Kidney (tissue), 14 donors: Measurements from ENCODE around the gene EEIG1. TPM values are rescaled to one million over a fixed set of nuclear protein-coding genes. Genes with fewer than 3 reads are reported as not detected.

Experiments
- DNase-seq, 5 donors: peaks; one replicate each; pipeline ENCODE4 v3.0.0-alpha.2; 2013 to 2020
- FAIRE-seq: peaks from 2 replicates; lab custom pipeline; 2012; peaks lifted over from hg19 to GRCh38; lab: Jason Lieb, UNC
- H3K27ac ChIP-seq, 2 donors: one replicate each; pipeline ENCODE4 v1.7.0; 2013; ENCODE audit warnings: low read depth in 2 of 2, low read length in 2 of 2, inconsistent platforms in 1 of 2
- H3K27me3 ChIP-seq: one replicate; pipeline ENCODE4 v1.7.1; 2013; ENCODE audit warnings: low read length, inconsistent platforms; ENCODE audit not compliant: control insufficient read depth, insufficient read depth
- H3K36me3 ChIP-seq, 3 donors: one replicate each; pipeline versions ENCODE4 v1.7.0 to v1.7.1; 2013; ENCODE audit warnings: low read length in 3 of 3, control low read depth in 1 of 3, inconsistent platforms in 1 of 3; ENCODE audit not compliant: insufficient read depth in 3 of 3, control insufficient read depth in 2 of 3
- H3K4me1 ChIP-seq, 3 donors: one replicate each; pipeline versions ENCODE4 v1.7.0 to v1.7.1; 2013; ENCODE audit warnings: low read length in 3 of 3, inconsistent platforms in 1 of 3, low read depth in 1 of 3; ENCODE audit not compliant: control insufficient read depth in 2 of 3, insufficient read depth in 2 of 3
- H3K4me3 ChIP-seq, 3 donors: one replicate each; pipeline versions ENCODE4 v1.7.0 to v1.8.1; 2013; ENCODE audit warnings: low read length in 3 of 3, control low read depth in 1 of 3, inconsistent platforms in 1 of 3
- H3K9ac ChIP-seq, 3 donors: one replicate each; pipeline versions ENCODE4 v1.7.0 to v1.7.1; 2013; ENCODE audit warnings: low read length in 3 of 3, control low read depth in 1 of 3, inconsistent platforms in 1 of 3
- H3K9me3 ChIP-seq, 3 donors: one replicate each; pipeline versions ENCODE4 v1.7.0 to v1.7.1; 2013; ENCODE audit warnings: low read length in 3 of 3, control low read depth in 1 of 3, inconsistent platforms in 1 of 3; ENCODE audit not compliant: control insufficient read depth in 2 of 3, insufficient read depth in 1 of 3
- CTCF ChIP-seq: IDR thresholded peaks from 3 replicates; pipeline ENCODE4 v1.5.1; 2012; ENCODE audit warnings: mild to moderate bottlenecking, moderate library complexity, borderline replicate concordance; ENCODE audit not compliant: insufficient read depth; ENCODE audit errors: extremely low read depth
- intact Hi-C: fragments of 100-400 bp; cut with DNase I; formaldehyde crosslinking; loops from one replicate; pipeline ENCODE4 v1.11.1; 2022
- polyA plus RNA-seq: library from polyadenylated mRNA; stranded (reverse); fragments of 350-450 nt; fragmentation: Illumina TruSeq; extraction: RNeasy Lipid Tissue Mini Kit (QIAGEN cat#74804); gene quantifications from one replicate; pipeline ENCODE4 v1.2.3, GENCODE V29; 2014; ENCODE audit warnings: low read depth, low replicate concordance; ENCODE audit not compliant: insufficient read depth
- total RNA-seq: library from RNA; stranded (reverse); fragmentation: NEBNext Ultra II Directional; extraction: Animal tissue kit (Norgen Biotek cat#: 25700); gene quantifications from one replicate; pipeline ENCODE4 v1.2.1, GENCODE V29; 2021
- donor health status: control.
- donor health status: control.
- donor health status: control.
- donor health status: control.
- donor health status: control.
- donor health status: DM: yes; HTN: yes; CAD: no.
- donor health status: Normal renal cell carcinoma (clear cell type).

The EEIG1 gene
- total and polyA plus RNA-seq, 2 donors from 2014 or later: 34.3 to 75.9 TPM

DNA sequence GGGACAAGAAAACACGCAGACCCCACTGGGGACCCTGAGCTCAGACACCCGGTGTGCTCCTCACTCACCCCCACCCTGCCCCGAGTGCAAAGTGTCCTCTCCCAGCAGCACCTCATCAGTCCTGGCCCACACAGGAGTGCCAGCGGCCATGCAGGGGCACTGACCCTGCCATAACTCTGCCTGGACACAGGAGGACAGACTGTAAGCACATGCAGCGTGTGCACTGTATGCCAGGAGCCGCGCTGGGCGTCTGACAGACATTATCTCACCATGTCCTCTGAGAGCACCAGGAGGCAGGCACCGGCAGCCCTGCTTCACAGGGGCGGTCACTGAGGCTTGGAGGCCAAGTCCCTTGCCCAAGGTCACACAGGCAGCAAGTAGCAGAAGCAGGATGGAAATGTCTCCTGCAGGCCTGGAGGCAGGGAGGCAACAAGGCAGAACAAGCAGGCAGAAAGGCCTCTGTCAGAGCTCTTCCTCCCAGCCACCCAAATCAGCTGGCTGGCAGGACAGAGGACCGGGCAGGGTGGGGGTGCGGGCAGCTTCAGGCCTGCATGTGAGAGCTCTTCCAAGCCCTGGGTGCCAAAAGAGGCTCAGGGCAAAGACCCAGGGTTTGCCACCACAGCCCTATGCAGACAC lies 8.4 kb downstream of the EEIG1 start:
- Histone ChIP-seq H3K9me3 (no peaks in the 10 kb centered on the region), H3K4me1 (peaks cover 0 to 87% (median 84%) of the 10 kb centered on the region in 3 donors), H3K36me3 (no peaks in the 10 kb centered on the region), H3K4me3 (peak overlapping the region in 1 of 3 donors; percentile 14), H3K27me3 (no peaks in the 10 kb centered on the region), H3K27ac (peak overlapping the region in 1 of 2 donors; percentile 27), H3K9ac (peak overlapping the region in 1 of 3 donors; percentile 48)
- DNase-seq: peak in 3 of 5 donors; percentile 32 to 58 (median 42)
- intact Hi-C loops: no loop called here
- TF ChIP-seq CTCF: no peak
- no peak for FAIRE-seq

- no peak for FAIRE-seq
- H3K36me3 ChIP-seq: no peaks in the 10 kb centered on the region
- no peak for DNase-seq
- TF ChIP-seq CTCF: no peak
- no peak overlapping the region for H3K4me3 ChIP-seq
- H3K4me1 ChIP-seq: peaks cover 0 to 91% (median 90%) of the 10 kb centered on the region in 3 donors
- peak overlapping the region in 1 of 3 donors; percentile 48 for H3K9ac ChIP-seq
- intact Hi-C loops: no loop called here
- no peaks in the 10 kb centered on the region for H3K27me3 ChIP-seq
- H3K9me3 ChIP-seq: no peaks in the 10 kb centered on the region
- peak overlapping the region; percentile 27 to 71 for H3K27ac ChIP-seq
Measured at GRCh38 chr9:127971357-127972235, 9.2 kb downstream of the EEIG1 start.

- Histone ChIP-seq H3K9me3 (no peaks in the 10 kb centered on the region), H3K36me3 (no peaks in the 10 kb centered on the region), H3K9ac (peak overlapping the region in 1 of 3 donors; percentile 44), H3K27ac (peak overlapping the region; percentile 9 to 71), H3K27me3 (no peaks in the 10 kb centered on the region), H3K4me3 (no peak overlapping the region), H3K4me1 (peaks cover 0 to 91% (median 90%) of the 10 kb centered on the region in 3 donors)
- no peak for FAIRE-seq
- peak in 2 of 5 donors; percentile 57 to 68 for DNase-seq
- TF ChIP-seq CTCF: no peak
- intact Hi-C loops: no loop called here
Measured at GRCh38 chr9:127970401-127971313, 10.1 kb downstream of the EEIG1 start.
